GM21619 (cell line): ENCODE measurements around the gene VPS35.
"Not testable (repeated sequence)": the region's sequence is repeated elsewhere in the genome, so short reads cannot be mapped to it uniquely, and the experiment has no call there.

ENCODE experiments used
- ATAC-seq: cut with Tn5 transposase; IDR thresholded peaks from one replicate; pipeline ENCODE4 v1.9.1; 2021; ENCODE audit not compliant: unreplicated experiment

The VPS35 gene

GRCh38 chr16:46673320-46674013, 15.5 kb downstream of the VPS35 start:
- ATAC-seq, result peak; percentile 90

- ATAC-seq, result no peak
Measured at GRCh38 chr16:46662123-46662522, 26.9 kb downstream of the VPS35 start.

- peak; percentile 95 for ATAC-seq
Measured at GRCh38 chr16:46658925-46659324, 30.1 kb downstream of the VPS35 start.

DNA sequence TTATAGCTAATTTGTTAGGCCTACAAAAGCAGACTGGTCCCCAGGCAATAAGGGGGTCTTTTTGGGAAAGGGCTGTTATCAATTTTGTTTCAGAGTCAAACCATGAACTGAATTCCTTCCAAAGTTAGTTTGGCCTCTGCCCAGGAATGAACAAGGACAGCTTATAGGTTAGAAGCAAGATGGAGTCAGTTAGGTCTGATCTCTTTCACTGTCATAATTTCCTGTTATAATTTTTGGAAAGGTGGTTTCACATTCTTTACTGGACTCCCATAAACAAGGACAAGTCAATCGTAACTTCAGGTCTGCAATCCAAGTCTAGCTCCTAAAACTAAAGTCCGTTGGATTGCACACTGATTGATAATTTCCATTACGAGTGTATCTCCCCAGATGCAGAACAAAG, 37.7 kb downstream of the VPS35 start:
- no peak for ATAC-seq

DNA sequence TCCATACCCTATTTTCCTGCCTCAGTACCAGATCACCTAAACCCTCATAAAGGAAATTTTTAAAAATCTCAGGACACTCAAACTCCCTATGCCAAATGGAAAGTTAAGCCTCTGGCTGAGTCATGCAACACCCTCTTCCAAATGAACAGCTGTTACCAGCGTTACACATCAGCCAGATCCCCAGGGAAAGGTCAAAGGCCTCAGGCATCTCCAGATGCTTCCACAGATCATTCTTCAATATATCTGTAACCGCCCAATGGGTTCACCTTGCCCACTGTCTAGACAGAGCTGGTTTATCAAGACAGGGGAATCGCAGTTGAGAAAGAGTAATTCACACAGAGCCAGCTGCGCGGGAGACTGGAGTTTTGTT, 38.7 kb downstream of the VPS35 start:
- ATAC-seq, result no peak

- ATAC-seq, result no peak
Measured at GRCh38 chr16:46649588-46650253, 39.3 kb downstream of the VPS35 start.

DNA sequence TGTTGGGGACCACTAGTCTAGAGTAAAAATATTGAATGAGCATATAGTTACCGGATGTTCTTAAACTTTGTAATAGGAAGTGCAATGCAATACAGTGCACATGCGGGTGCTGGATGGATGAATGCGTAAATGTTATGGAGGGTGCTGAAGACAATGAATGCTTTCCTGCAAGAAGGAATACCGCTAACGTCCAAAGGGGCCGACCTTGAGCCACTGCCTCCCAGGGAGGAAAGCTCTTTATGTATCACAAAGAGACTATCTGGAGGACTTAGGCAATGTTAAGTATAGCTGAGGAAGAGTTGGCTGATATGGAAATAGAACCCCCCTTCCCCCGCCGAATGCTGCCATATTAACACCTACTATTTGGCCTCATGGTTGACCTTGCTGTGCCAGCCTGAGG, 40.3 kb downstream of the VPS35 start:
- ATAC-seq, result no peak

GRCh38 chr16:46638947-46639925, 49.7 kb downstream of the VPS35 start:
- no peak for ATAC-seq

GRCh38 chr16:46632778-46633733, 55.9 kb downstream of the VPS35 start:
- no peak for ATAC-seq

DNA sequence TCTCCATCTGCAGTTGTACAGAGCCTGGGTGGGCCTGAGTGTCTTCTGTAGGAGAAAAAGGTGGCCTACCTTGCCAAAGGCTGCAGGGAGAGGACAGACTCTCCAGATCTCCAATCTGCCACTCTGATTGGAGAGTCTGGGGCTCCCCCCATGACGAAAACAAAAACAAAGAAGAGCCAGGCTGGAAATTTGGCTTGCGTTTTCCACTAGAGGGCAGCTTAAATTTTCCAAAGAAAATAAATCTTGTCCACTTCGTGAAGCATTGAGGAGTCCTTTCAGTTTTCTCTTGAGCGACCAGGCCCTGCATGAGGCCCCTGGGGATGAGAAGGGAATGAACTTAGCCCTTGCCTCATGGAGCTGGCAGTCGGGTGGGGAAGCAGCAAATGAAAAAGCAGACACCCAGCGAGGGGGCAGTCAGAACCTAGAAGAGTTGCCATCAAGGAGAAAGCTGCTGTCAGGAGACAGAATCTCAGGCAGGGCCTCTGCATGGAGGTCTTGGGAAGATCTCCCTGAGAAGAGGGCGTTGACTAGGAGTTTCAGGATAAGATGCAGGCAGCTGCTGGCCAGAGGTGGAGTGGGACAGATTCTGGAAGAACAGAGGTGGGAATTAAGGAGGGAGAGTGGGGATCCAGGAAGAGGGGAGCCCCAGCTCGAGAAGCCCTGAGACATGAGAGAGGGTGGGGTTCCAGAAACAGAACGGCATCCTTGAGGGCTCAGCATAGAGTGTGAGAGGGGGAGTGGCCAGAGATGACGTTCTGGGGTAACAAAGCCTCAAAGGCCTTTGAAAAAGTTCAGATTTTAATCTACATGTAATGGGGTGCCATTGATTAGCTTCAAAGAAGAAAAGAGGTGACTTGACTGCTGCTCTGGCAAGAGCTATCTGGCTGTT, 59.4 kb downstream of the VPS35 start:
- no peak for ATAC-seq

DNA sequence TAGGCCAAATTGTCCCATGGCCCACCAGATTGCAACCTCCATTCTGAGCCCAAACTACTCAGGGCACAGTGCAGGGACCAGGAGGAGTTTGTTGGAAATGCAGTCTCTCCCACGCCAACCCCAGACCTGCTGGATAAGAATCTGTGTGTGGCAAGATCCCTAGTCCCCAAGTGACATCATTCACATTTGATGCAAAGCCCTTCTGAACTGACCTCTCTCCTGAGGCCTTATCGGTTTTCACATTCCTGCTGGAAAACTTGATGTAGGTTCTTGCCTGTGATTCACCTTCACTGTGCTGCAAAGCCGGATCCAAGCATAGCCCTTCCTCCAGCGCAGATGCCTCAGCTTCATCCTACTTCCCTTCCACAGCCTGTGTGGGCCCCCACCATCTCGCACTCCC, 61.2 kb downstream of the VPS35 start:
- ATAC-seq, result no peak

GRCh38 chr16:46626681-46627080, 62.3 kb downstream of the VPS35 start:
- ATAC-seq, result not testable (repeated sequence)

GRCh38 chr16:46624862-46625261, 64.1 kb downstream of the VPS35 start:
- not testable (repeated sequence) for ATAC-seq

DNA sequence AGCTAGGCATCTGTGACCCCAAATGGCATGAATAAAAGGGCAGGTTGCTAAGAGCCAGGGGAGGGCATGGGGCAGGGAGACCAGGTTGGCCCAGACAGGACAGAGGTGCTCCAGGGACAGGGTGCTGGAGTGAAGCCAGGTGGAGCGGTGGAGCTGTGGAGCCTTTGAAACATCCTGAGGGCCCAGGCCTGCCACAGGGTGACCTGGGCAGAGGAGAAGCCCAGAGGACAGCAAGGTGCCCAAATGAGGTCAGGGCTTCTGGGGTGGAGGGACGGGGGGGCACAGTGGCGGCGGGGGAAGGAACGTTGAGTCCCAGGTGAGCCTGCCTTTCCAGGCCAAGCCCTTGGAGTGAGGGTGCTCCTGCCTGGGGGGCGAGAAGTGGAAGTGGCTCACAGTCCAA, 65.3 kb downstream of the VPS35 start:
- ATAC-seq, result not testable (repeated sequence)

- ATAC-seq, result not testable (repeated sequence)
Measured at GRCh38 chr16:46623246-46623645, 65.7 kb downstream of the VPS35 start.

DNA sequence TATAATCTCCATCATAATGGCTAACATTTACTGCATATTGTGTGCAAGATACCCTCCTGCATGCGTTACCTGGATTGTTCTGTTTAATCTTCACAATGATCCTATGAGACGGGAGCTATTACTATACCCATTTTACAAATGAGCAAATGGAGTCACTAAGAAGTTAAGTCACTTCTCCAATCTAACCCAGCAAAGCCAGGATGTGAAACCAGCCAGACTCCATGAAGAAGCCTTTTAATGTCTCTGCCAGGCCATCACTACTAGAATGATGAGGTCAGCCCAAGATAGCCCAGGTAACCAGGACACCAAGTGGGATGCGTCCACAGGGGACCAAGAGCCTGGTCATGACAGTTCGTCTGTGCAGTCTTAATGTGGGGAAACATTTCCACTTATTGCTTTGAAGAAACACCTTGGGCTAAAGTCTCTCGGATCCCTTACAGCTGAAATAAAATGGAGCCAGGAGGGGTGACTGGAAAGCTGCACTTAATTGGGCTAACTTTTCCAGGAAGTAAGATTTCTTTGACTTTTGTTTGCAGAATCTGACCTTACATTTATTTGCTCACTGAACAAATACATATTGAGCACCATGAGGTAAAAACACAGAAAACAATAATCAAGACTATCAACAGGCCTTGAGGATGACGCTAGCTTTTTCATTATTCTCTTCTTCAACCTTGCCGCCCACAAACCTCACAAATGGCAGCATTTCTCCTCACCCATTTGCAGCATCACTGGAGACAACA, 66.9 kb downstream of the VPS35 start:
- ATAC-seq, result no peak

GRCh38 chr16:46621006-46621933, 67.7 kb downstream of the VPS35 start, which contains the start of gene SHCBP1:
SHCBP1 (minus strand) TSS chr16:46621379; CDS start chr16:46621359, 20 bp downstream.
- peak; percentile 91 for ATAC-seq
